ENCODE measurements around the gene PGA3.
"Not testable (repeated sequence)": the region's sequence is repeated elsewhere in the genome, so short reads cannot be mapped to it uniquely, and the experiment has no call there.

Gene PGA3

GRCh38 chr11:61252332-61252731, 49.0 kb downstream of the PGA3 start:
- not testable (repeated sequence) for DNase-seq

GRCh38 chr11:61254403-61255025, 51.2 kb downstream of the PGA3 start:
- peak; percentile 72 to 81 for DNase-seq

GRCh38 chr11:61256710-61257482, 53.6 kb downstream of the PGA3 start:
- peak; percentile 77 to 89 for DNase-seq

GRCh38 chr11:61258546-61258945, 55.2 kb downstream of the PGA3 start:
- DNase-seq = no peak

- DNase-seq = no peak
Measured at GRCh38 chr11:61259363-61259762, 56.0 kb downstream of the PGA3 start.
